Adrenal gland (tissue), 5 donors: ENCODE measurements around the gene APOA1.

Experiments used
- POLR2A ChIP-seq, 2 donors: fragments of 450-650 bp; IDR thresholded peaks; one replicate each; pipeline ENCODE4 v1.6.1; 2017; ENCODE audit warnings: antibody characterized with exemption in 2 of 2, mild to moderate bottlenecking in 2 of 2, moderate library complexity in 1 of 2
- TF ChIP-seq, protein P1 (sequence below), 6 experiments: fragments of 450-650 bp in 4 of 6; fragments of 200-600 bp in 2 of 6; sonication (generic) in 1 of 6; IDR thresholded peaks; 1 replicate in 5 of 6; 2 replicates in 1 of 6; pipeline versions ENCODE4 v1.5.1 to v1.8.0; 2016 to 2021; ENCODE audit warnings: antibody characterized with exemption in 6 of 6, mild to moderate bottlenecking in 2 of 6, moderate library complexity in 1 of 6
- donor health status: DM: no; HTN: no; CAD: no.

DNA sequence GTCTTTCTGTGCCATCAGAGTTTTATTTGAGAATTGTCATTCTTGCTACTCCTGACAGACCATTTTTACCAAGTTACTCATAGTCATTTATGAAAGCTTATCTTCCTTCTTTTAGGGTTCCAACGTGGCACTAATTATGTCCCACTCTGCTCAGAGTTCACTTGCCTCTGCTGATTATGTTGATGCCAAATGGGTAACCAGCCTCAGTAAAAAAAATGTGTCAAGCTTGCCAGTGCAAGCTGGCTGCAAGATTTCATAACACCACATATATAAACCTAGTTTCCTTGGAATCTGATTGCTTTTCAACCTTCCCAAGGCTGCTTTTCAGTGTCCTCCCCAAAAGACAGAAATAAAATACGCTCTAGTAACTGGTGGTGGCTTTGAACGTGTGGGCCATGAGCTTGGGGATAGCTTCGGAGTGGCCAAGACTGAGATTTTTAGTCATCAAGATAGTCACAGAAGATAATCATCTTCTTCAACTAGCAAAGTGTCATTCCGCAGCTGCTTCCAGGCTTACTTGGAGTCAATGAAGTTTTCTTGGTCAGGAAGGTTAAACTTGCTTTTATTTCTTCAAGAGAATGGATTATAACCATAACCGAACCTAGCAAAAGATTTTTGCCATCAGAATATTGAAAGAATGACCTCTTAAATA is 29.5 kb upstream of the APOA1 start:
- TF ChIP-seq, protein P1, sequence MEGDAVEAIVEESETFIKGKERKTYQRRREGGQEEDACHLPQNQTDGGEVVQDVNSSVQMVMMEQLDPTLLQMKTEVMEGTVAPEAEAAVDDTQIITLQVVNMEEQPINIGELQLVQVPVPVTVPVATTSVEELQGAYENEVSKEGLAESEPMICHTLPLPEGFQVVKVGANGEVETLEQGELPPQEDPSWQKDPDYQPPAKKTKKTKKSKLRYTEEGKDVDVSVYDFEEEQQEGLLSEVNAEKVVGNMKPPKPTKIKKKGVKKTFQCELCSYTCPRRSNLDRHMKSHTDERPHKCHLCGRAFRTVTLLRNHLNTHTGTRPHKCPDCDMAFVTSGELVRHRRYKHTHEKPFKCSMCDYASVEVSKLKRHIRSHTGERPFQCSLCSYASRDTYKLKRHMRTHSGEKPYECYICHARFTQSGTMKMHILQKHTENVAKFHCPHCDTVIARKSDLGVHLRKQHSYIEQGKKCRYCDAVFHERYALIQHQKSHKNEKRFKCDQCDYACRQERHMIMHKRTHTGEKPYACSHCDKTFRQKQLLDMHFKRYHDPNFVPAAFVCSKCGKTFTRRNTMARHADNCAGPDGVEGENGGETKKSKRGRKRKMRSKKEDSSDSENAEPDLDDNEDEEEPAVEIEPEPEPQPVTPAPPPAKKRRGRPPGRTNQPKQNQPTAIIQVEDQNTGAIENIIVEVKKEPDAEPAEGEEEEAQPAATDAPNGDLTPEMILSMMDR (IDR thresholded peaks at IDR 0.05): no peak
- no peak for TF ChIP-seq POLR2A (IDR thresholded peaks at IDR 0.05)
